HepG2 (cell line): ENCODE data around the gene CLTA. TPM values are rescaled to one million over a fixed set of nuclear protein-coding genes. Genes with fewer than 3 reads are reported as not detected.
A peak's percentile ranks its signal among the peaks of the same experiment; 100 is the strongest.

ENCODE experiments used
- ATAC-seq: fragments of 200-7000 bp; cut with Tn5 transposase; 3 replicates; pipeline ENCODE4 v1.9.1; 2020; ENCODE audit warnings: mild to moderate bottlenecking, moderate library complexity
- BruUV-seq: library from RNA; stranded (reverse); fragments of 400-500 nt; replicated peaks from 2 replicates; lab custom pipeline; 2021; lab: Mats Ljungman, UMichigan
- CTCF ChIA-PET: fragments of 300-600 bp; formaldehyde crosslinking; extraction: SDS; loops from one replicate; lab custom pipeline; 2021; ENCODE audit warnings: low total read pairs, inconsistent platforms, low intra/inter-chr PET ratio; lab: Yijun Ruan, JAX
- POLR2A ChIA-PET: fragments of 350-600 bp; sonication (Branson Sonifier 250); formaldehyde crosslinking; loops from one replicate; lab custom pipeline; 2020; ENCODE audit warnings: antibody characterized with exemption, inconsistent platforms; lab: Yijun Ruan, JAX
- DNase-seq: peaks from one replicate; pipeline ENCODE4 v3.0.0-alpha.2; 2015; ENCODE audit warnings: low spot score
- FAIRE-seq: peaks from 3 replicates; lab custom pipeline; 2011; peaks lifted over from hg19 to GRCh38; lab: Jason Lieb, UNC
- H2AFZ ChIP-seq: one replicate; pipeline ENCODE4 v1.6.1; 2011; ENCODE audit warnings: low read length, inconsistent platforms
- H3K27ac ChIP-seq: fragments of 300-600 bp; 3 replicates; pipeline ENCODE4 v1.8.0; 2011; ENCODE audit warnings: mixed run types, mild to moderate bottlenecking, mixed read lengths, low read length, inconsistent platforms; ENCODE audit not compliant: insufficient read depth; ENCODE audit errors: extremely low read length
- H3K27me3 ChIP-seq, 2 experiments: fragments of 200-600 bp in 1 of 2; 2 replicates in 1 of 2; 3 replicates in 1 of 2; pipeline versions ENCODE4 v1.6.0 to v1.8.0; 2011; ENCODE audit warnings: low read length in 2 of 2, mild to moderate bottlenecking in 2 of 2, moderate library complexity in 2 of 2, inconsistent platforms in 1 of 2; ENCODE audit not compliant: insufficient read depth in 2 of 2, control insufficient read depth in 1 of 2
- H3K36me3 ChIP-seq, 2 experiments: fragments of 200-600 bp in 1 of 2; replicated peaks in 1 of 2; 2 replicates in 1 of 2; 3 replicates in 1 of 2; pipeline versions ENCODE4 v1.5.1 to v1.8.0; 2011; ENCODE audit warnings: low read length in 2 of 2, inconsistent platforms in 1 of 2; ENCODE audit not compliant: insufficient read depth in 2 of 2, control insufficient read depth in 1 of 2
- H3K4me1 ChIP-seq: 2 replicates; pipeline ENCODE4 v1.5.1; 2012; ENCODE audit warnings: low read length, inconsistent platforms; ENCODE audit not compliant: insufficient read depth
- H3K4me2 ChIP-seq: 2 replicates; pipeline ENCODE4 v1.6.0; 2011; ENCODE audit warnings: low read depth, low read length, inconsistent platforms
- H3K4me3 ChIP-seq, 3 experiments: fragments of 200-600 bp in 1 of 3; sonication (generic), shearing (Covaris generic) in 1 of 3; replicated peaks in 1 of 3; 2 replicates each; pipeline ENCODE4 v1.5.1; 2011 to 2016; ENCODE audit warnings: low read length in 3 of 3, inconsistent platforms in 2 of 3, low read depth in 2 of 3, mild to moderate bottlenecking in 2 of 3, control low read depth in 1 of 3, mixed read lengths in 1 of 3; ENCODE audit not compliant: insufficient read depth in 1 of 3
- H3K79me2 ChIP-seq: one replicate; pipeline ENCODE4 v1.6.1; 2011; ENCODE audit warnings: low read length, inconsistent platforms; ENCODE audit not compliant: insufficient read depth
- H3K9ac ChIP-seq: 2 replicates; pipeline ENCODE4 v1.6.0; 2011; ENCODE audit warnings: mild to moderate bottlenecking, low read depth, low read length, inconsistent platforms; ENCODE audit not compliant: insufficient read depth
- H3K9me3 ChIP-seq: 2 replicates; pipeline ENCODE4 v1.5.1; 2012; ENCODE audit warnings: mild to moderate bottlenecking, low read length
- H4K20me1 ChIP-seq: 2 replicates; pipeline ENCODE4 v1.6.0; 2011; ENCODE audit warnings: inconsistent platforms, mild to moderate bottlenecking, low read length, moderate library complexity; ENCODE audit not compliant: insufficient read depth
- ELF1 ChIP-seq: sonication (generic); formaldehyde crosslinking; IDR thresholded peaks from 2 replicates; pipeline ENCODE4 v1.4.0; 2020; ENCODE audit warnings: missing genetic modification reagents
- KAT7 ChIP-seq: IDR thresholded peaks from 2 replicates; pipeline ENCODE4 v1.6.1; 2018; ENCODE audit warnings: borderline replicate concordance, missing compliant biosample characterization
- KDM2A ChIP-seq: sonication (generic); formaldehyde crosslinking; IDR thresholded peaks from 2 replicates; pipeline ENCODE4 v1.4.0; 2020; ENCODE audit warnings: low read depth, missing genetic modification reagents, borderline replicate concordance
- NFKB2 ChIP-seq: sonication (generic); formaldehyde crosslinking; IDR thresholded peaks from 2 replicates; pipeline ENCODE4 v1.4.0; 2020; ENCODE audit warnings: missing genetic modification reagents, borderline replicate concordance
- NONO ChIP-seq, 2 experiments: fragments of 450-650 bp in 1 of 2; sonication (generic) in 1 of 2; formaldehyde crosslinking in 1 of 2; IDR thresholded peaks in 1 of 2; conservative IDR thresholded peaks in 1 of 2; 2 replicates each; pipeline versions ENCODE4 v1.6.1 to v1.8.0; 2017 to 2022; ENCODE audit warnings: mild to moderate bottlenecking in 1 of 2, missing genetic modification reagents in 1 of 2, moderate library complexity in 1 of 2
- PITX1 ChIP-seq: sonication (generic); formaldehyde crosslinking; IDR thresholded peaks from 2 replicates; pipeline ENCODE4 v1.5.1; 2020; ENCODE audit warnings: mild to moderate bottlenecking, missing genetic modification reagents
- POLR2AphosphoS2 ChIP-seq: IDR thresholded peaks from 2 replicates; pipeline ENCODE4 v1.6.1; 2011; ENCODE audit warnings: low read depth, low read length, improper control_type of control experiment
- TBL1XR1 ChIP-seq: fragments of 150-350 bp; IDR thresholded peaks from 2 replicates; pipeline ENCODE4 v1.6.1; 2014; ENCODE audit warnings: borderline replicate concordance, low read length; ENCODE audit not compliant: partially characterized antibody
- YEATS4 ChIP-seq: sonication (generic); formaldehyde crosslinking; IDR thresholded peaks from 2 replicates; pipeline ENCODE4 v1.4.0; 2020; ENCODE audit warnings: missing genetic modification reagents, borderline replicate concordance
- ZNF431 ChIP-seq: sonication (generic); formaldehyde crosslinking; IDR thresholded peaks from 2 replicates; pipeline ENCODE4 v1.9.0; 2022; ENCODE audit warnings: missing genetic modification reagents, low read depth, mild to moderate bottlenecking, borderline replicate concordance
- ZNF432 ChIP-seq: sonication (generic); formaldehyde crosslinking; IDR thresholded peaks from 2 replicates; pipeline ENCODE4 v1.5.0; 2020; ENCODE audit warnings: missing genetic modification reagents, mild to moderate bottlenecking, borderline replicate concordance
- ZNF543 ChIP-seq: sonication (generic); formaldehyde crosslinking; IDR thresholded peaks from 2 replicates; pipeline ENCODE4 v1.4.0; 2020; ENCODE audit warnings: mild to moderate bottlenecking, missing genetic modification reagents
- ZNF746 ChIP-seq: sonication (generic); formaldehyde crosslinking; IDR thresholded peaks from 2 replicates; pipeline ENCODE4 v1.8.0; 2022; ENCODE audit warnings: mild to moderate bottlenecking, missing genetic modification reagents
- WGBS: methylation state at CpG from one replicate; pipeline ENCODE4 v1.1.6; 2017; ENCODE audit warnings: low lambda C conversion rate; 5-methylcytosine and 5-hydroxymethylcytosine counted together
- in situ Hi-C: cut with HindIII; loops from 2 replicates; pipeline ENCODE4 v1.10.0; 2017; ENCODE audit warnings: low pct_unique_long_range_greater_than_20kb; ENCODE audit not compliant: extremely low pct_ligation_motif_present
- intact Hi-C: fragments of 100-400 bp; cut with micrococcal nuclease; formaldehyde crosslinking; loops from one replicate; pipeline ENCODE4 v1.10.0; 2022; ENCODE audit not compliant: unreplicated experiment
- polyA plus RNA-seq, 8 experiments: library from polyadenylated mRNA; depleted of rRNA in 3 of 8; stranded (reverse) in 7 of 8; unstranded in 1 of 8; fragments of >200 nt; fragmentation: Illumina TruSeq in 4 of 8; extraction: Trizol in 4 of 8; gene quantifications; 2 replicates each; pipeline versions ENCODE4 v1.2.1 to v1.2.3, GENCODE V29; 2011 to 2016; ENCODE audit warnings: low read depth in 4 of 8, missing spikeins in 1 of 8, mixed read lengths in 1 of 8; ENCODE audit not compliant: insufficient read depth in 1 of 8
- total RNA-seq, 5 experiments: library from RNA; depleted of rRNA; stranded (reverse); fragments of >200 nt; fragmentation: Illumina TruSeq; extraction: Trizol; gene quantifications; 2 replicates each; pipeline ENCODE4 v1.2.3, GENCODE V29; 2016; ENCODE audit warnings: low read depth in 1 of 5
- TF ChIP-seq, protein P1 (sequence below), 2 experiments: sonication (generic) in 1 of 2; formaldehyde crosslinking in 1 of 2; IDR thresholded peaks; 2 replicates each; pipeline versions ENCODE4 v1.5.1 to v1.6.1; 2011 to 2020; ENCODE audit warnings: borderline replicate concordance in 1 of 2, low read depth in 1 of 2, low read length in 1 of 2, mild to moderate bottlenecking in 1 of 2, missing genetic modification reagents in 1 of 2, moderate library complexity in 1 of 2
- TF ChIP-seq, protein P2 (sequence below): sonication (generic); formaldehyde crosslinking; IDR thresholded peaks from 2 replicates; pipeline ENCODE4 v1.4.0; 2020; ENCODE audit warnings: missing genetic modification reagents
- TF ChIP-seq, protein P3 (sequence below): sonication (generic); formaldehyde crosslinking; IDR thresholded peaks from 2 replicates; pipeline ENCODE4 v1.8.0; 2022; ENCODE audit warnings: mild to moderate bottlenecking, missing genetic modification reagents, borderline replicate concordance

Gene CLTA
- total and polyA plus RNA-seq, 2 of the 13 experiments (the other 11 are each of a cell fraction or from before 2014, with no cell fraction given) = 143 to 222 TPM

DNA sequence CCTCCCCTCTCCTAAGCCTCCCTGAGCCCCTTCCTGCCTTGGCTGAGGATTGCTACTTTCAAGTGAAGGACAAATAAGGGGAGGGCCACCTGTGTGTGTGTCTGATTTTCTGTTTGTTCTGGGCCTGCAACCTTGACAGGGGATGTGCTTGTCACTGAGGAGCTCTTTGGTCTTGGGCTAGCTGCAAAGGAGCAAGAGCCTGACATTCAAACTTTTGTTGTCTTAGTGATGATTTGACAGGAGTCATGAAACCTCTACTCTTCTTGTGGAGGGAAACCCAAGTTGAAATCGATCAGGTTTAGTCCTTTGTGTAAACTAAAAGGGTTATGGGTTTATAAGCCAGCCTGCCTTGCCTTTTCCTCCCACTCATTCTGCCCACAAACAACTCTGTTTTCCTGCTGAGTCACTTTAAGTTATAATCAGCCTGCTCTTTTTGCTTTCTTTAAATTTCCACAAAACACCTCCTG lies 16.9 kb downstream of the CLTA start:
- Histone ChIP-seq H3K36me3 (peaks cover 36 to 91% of the 10 kb centered on the region in 2 experiments), H2AFZ (no peak overlapping the region), H4K20me1 (peaks cover 9% of the 10 kb centered on the region; the same call in 1 of the 2 replicates), H3K9me3 (no peaks in the 10 kb centered on the region), H3K9ac (no peak overlapping the region), H3K79me2 (peaks cover 21% of the 10 kb centered on the region), H3K4me3 (no peak overlapping the region), H3K4me1 (peaks cover 37% of the 10 kb centered on the region), H3K4me2 (0 out of 2 replicates have a peak overlapping the region, but pooled peaks have one; percentile 33), H3K27ac (peak overlapping the region; percentile 65), H3K27me3 (no peaks in the 10 kb centered on the region)
- ChIA-PET POLR2A (interaction anchor here (0.6 to 4.7 kb wide), 4 partner anchors 16 to 51 kb away, joined by 3 to 62 read pairs (median 4); partner anchors contain the start of genes CLTA and GNE), CTCF (no interaction called here)
- in situ Hi-C loops (no loop called here), intact Hi-C loops (no loop called here)
- no TSS peak for BruUV-seq
- FAIRE-seq (peak; percentile 92), DNase-seq (peak; percentile 53), ATAC-seq (peak; percentile 77)
- WGBS = 6% methylated on average over 1 of the region's 1 CpG
- TF ChIP-seq ZNF432 = no peak
- TF ChIP-seq KDM2A (CRISPR knock-in tag) = no peak
- no peak for TF ChIP-seq NONO (IDR thresholded peaks at IDR 0.05)
- TF ChIP-seq NONO (CRISPR knock-in tag; conservative IDR thresholded peaks at IDR 0.05) = no peak
- no peak for TF ChIP-seq ELF1 (CRISPR knock-in tag)
- TF ChIP-seq ZNF543 (CRISPR knock-in tag) = no peak
- no peak for TF ChIP-seq TBL1XR1
- TF ChIP-seq, protein P1, sequence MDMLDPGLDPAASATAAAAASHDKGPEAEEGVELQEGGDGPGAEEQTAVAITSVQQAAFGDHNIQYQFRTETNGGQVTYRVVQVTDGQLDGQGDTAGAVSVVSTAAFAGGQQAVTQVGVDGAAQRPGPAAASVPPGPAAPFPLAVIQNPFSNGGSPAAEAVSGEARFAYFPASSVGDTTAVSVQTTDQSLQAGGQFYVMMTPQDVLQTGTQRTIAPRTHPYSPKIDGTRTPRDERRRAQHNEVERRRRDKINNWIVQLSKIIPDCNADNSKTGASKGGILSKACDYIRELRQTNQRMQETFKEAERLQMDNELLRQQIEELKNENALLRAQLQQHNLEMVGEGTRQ (IDR thresholded peaks at IDR 0.05; ENCODE audit: low read depth, low read length) = no peak
- TF ChIP-seq, protein P1 (CRISPR knock-in tag; IDR thresholded peaks at IDR 0.05; ENCODE audit: borderline replicate concordance) = no peak
- no peak for TF ChIP-seq ZNF431 (CRISPR knock-in tag)
- no peak for TF ChIP-seq NFKB2
- no peak for TF ChIP-seq YEATS4 (CRISPR knock-in tag)
- TF ChIP-seq, protein P2, sequence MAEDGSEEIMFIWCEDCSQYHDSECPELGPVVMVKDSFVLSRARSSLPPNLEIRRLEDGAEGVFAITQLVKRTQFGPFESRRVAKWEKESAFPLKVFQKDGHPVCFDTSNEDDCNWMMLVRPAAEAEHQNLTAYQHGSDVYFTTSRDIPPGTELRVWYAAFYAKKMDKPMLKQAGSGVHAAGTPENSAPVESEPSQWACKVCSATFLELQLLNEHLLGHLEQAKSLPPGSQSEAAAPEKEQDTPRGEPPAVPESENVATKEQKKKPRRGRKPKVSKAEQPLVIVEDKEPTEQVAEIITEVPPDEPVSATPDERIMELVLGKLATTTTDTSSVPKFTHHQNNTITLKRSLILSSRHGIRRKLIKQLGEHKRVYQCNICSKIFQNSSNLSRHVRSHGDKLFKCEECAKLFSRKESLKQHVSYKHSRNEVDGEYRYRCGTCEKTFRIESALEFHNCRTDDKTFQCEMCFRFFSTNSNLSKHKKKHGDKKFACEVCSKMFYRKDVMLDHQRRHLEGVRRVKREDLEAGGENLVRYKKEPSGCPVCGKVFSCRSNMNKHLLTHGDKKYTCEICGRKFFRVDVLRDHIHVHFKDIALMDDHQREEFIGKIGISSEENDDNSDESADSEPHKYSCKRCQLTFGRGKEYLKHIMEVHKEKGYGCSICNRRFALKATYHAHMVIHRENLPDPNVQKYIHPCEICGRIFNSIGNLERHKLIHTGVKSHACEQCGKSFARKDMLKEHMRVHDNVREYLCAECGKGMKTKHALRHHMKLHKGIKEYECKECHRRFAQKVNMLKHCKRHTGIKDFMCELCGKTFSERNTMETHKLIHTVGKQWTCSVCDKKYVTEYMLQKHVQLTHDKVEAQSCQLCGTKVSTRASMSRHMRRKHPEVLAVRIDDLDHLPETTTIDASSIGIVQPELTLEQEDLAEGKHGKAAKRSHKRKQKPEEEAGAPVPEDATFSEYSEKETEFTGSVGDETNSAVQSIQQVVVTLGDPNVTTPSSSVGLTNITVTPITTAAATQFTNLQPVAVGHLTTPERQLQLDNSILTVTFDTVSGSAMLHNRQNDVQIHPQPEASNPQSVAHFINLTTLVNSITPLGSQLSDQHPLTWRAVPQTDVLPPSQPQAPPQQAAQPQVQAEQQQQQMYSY = no peak
- TF ChIP-seq POLR2AphosphoS2 = no peak
- no peak for TF ChIP-seq KAT7 (CRISPR knock-in tag)
- TF ChIP-seq PITX1 = peak; percentile 52; the same call in 1 of the 2 replicates
- TF ChIP-seq, protein P3, sequence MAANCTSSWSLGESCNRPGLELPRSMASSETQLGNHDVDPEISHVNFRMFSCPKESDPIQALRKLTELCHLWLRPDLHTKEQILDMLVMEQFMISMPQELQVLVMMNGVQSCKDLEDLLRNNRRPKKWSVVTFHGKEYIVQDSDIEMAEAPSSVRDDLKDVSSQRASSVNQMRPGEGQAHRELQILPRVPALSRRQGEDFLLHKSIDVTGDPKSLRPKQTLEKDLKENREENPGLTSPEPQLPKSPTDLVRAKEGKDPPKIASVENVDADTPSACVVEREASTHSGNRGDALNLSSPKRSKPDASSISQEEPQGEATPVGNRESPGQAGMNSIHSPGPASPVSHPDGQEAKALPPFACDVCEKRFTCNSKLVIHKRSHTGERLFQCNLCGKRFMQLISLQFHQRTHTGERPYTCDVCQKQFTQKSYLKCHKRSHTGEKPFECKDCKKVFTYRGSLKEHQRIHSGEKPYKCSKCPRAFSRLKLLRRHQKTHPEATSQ = no peak
- TF ChIP-seq ZNF746 = no peak
